ENCODE results near the gene MGME1. TPM values are rescaled to one million over a fixed set of nuclear protein-coding genes. Genes with fewer than 3 reads are reported as not detected.

Gene MGME1
- total RNA-seq, 1 experiment from 2014 or later: 50.5 TPM

- no peak overlapping the region for H3K4me3 ChIP-seq (ENCODE audit: low read depth, low read length)
- CTCF ChIA-PET: no interaction called here
- Mint-ChIP-seq H3K9me3 (ENCODE audit: unreplicated experiment) (no peaks in the 10 kb centered on the region), H3K36me3 (ENCODE audit: insufficient read depth, unreplicated experiment) (peaks cover 100% of the 10 kb centered on the region), H3K27me3 (ENCODE audit: insufficient read depth, unreplicated experiment) (no peaks in the 10 kb centered on the region), H3K4me1 (ENCODE audit: low read depth, unreplicated experiment) (no peaks in the 10 kb centered on the region), H3K4me3 (ENCODE audit: unreplicated experiment) (no peak overlapping the region), H3K27ac (ENCODE audit: unreplicated experiment) (no peak overlapping the region)
- intact Hi-C loops (cut with micrococcal nuclease; ENCODE audit: unreplicated experiment): no loop called here
- H3K27me3 ChIP-seq (replicated peaks; ENCODE audit: control insufficient read depth, insufficient read depth, low read length): no peaks in the 10 kb centered on the region
- no TSS peak for BruUV-seq (replicated peaks)
- no peaks in the 10 kb centered on the region for H3K4me1 ChIP-seq
- no peak for DNase-seq
- H3K36me3 ChIP-seq (ENCODE audit: control insufficient read depth, insufficient read depth, low read length): peaks cover 14% of the 10 kb centered on the region
- H3K9me3 ChIP-seq: no peaks in the 10 kb centered on the region
- POLR2A ChIA-PET: no interaction called here
- TF ChIP-seq CTCF (IDR thresholded peaks at IDR 0.05; ENCODE audit: insufficient read depth in 1 of 2, low read depth in 1 of 2, low read length in 1 of 2, severe bottlenecking in 1 of 2, unreplicated experiment in 1 of 2): no peak
Observed at GRCh38 chr20:17947474-17947815, 21.4 kb upstream of the MGME1 start.

DNA sequence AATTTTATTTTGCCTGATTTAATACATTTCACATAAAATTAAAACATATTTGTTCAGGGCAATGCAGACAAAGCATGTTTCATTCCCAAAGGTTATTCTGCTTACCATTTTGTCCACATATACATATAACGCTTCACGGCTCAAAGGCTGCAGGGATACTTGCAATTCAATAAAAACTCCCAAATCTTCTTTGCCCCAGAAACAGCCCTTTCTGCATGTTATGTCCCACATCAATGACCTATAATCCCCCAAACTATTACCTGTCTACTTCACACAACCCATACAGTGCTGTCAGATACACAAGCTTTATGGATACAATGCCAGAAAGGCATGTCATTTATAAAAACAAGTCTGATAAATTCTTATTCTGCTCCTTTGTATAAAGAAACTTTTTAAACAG, 20.4 kb upstream of the MGME1 start:
- H3K4me1 ChIP-seq: no peaks in the 10 kb centered on the region
- Mint-ChIP-seq H3K27me3 (ENCODE audit: insufficient read depth, unreplicated experiment) (no peaks in the 10 kb centered on the region), H3K4me3 (ENCODE audit: unreplicated experiment) (no peak overlapping the region), H3K9me3 (ENCODE audit: unreplicated experiment) (no peaks in the 10 kb centered on the region), H3K27ac (ENCODE audit: unreplicated experiment) (no peak overlapping the region), H3K4me1 (ENCODE audit: low read depth, unreplicated experiment) (no peaks in the 10 kb centered on the region), H3K36me3 (ENCODE audit: insufficient read depth, unreplicated experiment) (peaks cover 100% of the 10 kb centered on the region)
- no peaks in the 10 kb centered on the region for H3K9me3 ChIP-seq
- H3K36me3 ChIP-seq (ENCODE audit: control insufficient read depth, insufficient read depth, low read length): peaks cover 11% of the 10 kb centered on the region
- POLR2A ChIA-PET: no interaction called here
- no peak overlapping the region for H3K4me3 ChIP-seq (ENCODE audit: low read depth, low read length)
- no peak for TF ChIP-seq CTCF (IDR thresholded peaks at IDR 0.05; ENCODE audit: insufficient read depth in 1 of 2, low read depth in 1 of 2, low read length in 1 of 2, severe bottlenecking in 1 of 2, unreplicated experiment in 1 of 2)
- no peaks in the 10 kb centered on the region for H3K27me3 ChIP-seq (replicated peaks; ENCODE audit: control insufficient read depth, insufficient read depth, low read length)
- DNase-seq: no peak
- CTCF ChIA-PET: interaction anchor here (1.2 kb wide), 1 partner anchor 10 kb away, joined by 3 read pairs; no protein-coding TSS in a partner anchor
- BruUV-seq (replicated peaks): no TSS peak
- intact Hi-C loops (cut with micrococcal nuclease; ENCODE audit: unreplicated experiment): no loop called here

DNA sequence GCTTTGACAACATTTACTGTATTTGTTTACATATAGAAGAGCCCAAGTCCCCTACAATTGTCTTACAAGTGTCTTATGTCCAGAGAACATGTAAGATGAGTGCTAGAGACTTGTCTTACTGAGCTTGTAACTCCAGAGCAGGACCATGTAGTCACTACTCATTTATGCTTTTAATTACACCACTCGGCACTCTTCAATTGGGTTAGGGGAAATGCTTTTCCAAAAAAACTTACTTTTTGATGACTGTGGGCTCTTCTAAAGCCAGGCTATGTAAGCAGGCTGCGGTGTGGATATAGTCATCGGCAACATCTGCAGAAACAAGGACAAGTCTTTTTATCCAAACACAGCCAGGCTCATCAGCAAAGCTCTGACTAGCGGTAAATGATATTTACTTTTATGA, 18.9 kb upstream of the MGME1 start:
- H3K9me3 Mint-ChIP-seq (ENCODE audit: unreplicated experiment): no peaks in the 10 kb centered on the region
- Histone ChIP-seq H3K27me3 (replicated peaks; ENCODE audit: control insufficient read depth, insufficient read depth, low read length) (no peaks in the 10 kb centered on the region), H3K4me3 (ENCODE audit: low read depth, low read length) (no peak overlapping the region), H3K9me3 (no peaks in the 10 kb centered on the region), H3K36me3 (ENCODE audit: control insufficient read depth, insufficient read depth, low read length) (peaks cover 15% of the 10 kb centered on the region), H3K4me1 (no peaks in the 10 kb centered on the region)
- ChIA-PET POLR2A (no interaction called here), CTCF (no interaction called here)
- no peak for DNase-seq
- intact Hi-C loops (cut with micrococcal nuclease; ENCODE audit: unreplicated experiment): no loop called here
- no peaks in the 10 kb centered on the region for H3K27me3 Mint-ChIP-seq (ENCODE audit: insufficient read depth, unreplicated experiment)
- TF ChIP-seq CTCF (IDR thresholded peaks at IDR 0.05; ENCODE audit: insufficient read depth in 1 of 2, low read depth in 1 of 2, low read length in 1 of 2, severe bottlenecking in 1 of 2, unreplicated experiment in 1 of 2): no peak
- no peak overlapping the region for H3K27ac Mint-ChIP-seq (ENCODE audit: unreplicated experiment)
- peaks cover 100% of the 10 kb centered on the region for H3K36me3 Mint-ChIP-seq (ENCODE audit: insufficient read depth, unreplicated experiment)
- no TSS peak for BruUV-seq (replicated peaks)
- H3K4me3 Mint-ChIP-seq (ENCODE audit: unreplicated experiment): no peak overlapping the region
- peaks cover 1% of the 10 kb centered on the region for H3K4me1 Mint-ChIP-seq (ENCODE audit: low read depth, unreplicated experiment)
